K562 (cell line): ENCODE results near the gene PMIS2. TPM values are rescaled to one million over a fixed set of nuclear protein-coding genes. Genes with fewer than 3 reads are reported as not detected.
A peak's percentile ranks its signal among the peaks of the same experiment; 100 is the strongest.

Experiments used
- ASH1L ChIP-seq: fragments of 450-650 bp; IDR thresholded peaks from 2 replicates; pipeline ENCODE4 v1.6.1; 2018; ENCODE audit warnings: borderline replicate concordance, mild to moderate bottlenecking, low read depth; ENCODE audit not compliant: partially characterized antibody
- BCOR ChIP-seq: fragments of 450-650 bp; IDR thresholded peaks from 2 replicates; pipeline ENCODE4 v1.6.1; 2016
- BRF1 ChIP-seq: IDR thresholded peaks from 3 replicates; pipeline ENCODE4 v1.6.1; 2011; ENCODE audit warnings: borderline replicate concordance, mild to moderate bottlenecking; ENCODE audit not compliant: insufficient read length; ENCODE audit errors: extremely low read depth
- CHD4 ChIP-seq: fragments of 200-600 bp; sonication (generic); IDR thresholded peaks from 3 replicates; pipeline ENCODE4 v1.6.1; 2012; ENCODE audit warnings: low read depth, mild to moderate bottlenecking, mixed read lengths, low read length, inconsistent platforms; ENCODE audit not compliant: insufficient read depth, insufficient replicate concordance, poor library complexity, severe bottlenecking
- CREBBP ChIP-seq: IDR thresholded peaks from one replicate; pipeline ENCODE4 v1.6.1; 2012; ENCODE audit warnings: low read depth, mild to moderate bottlenecking, control low read depth, inconsistent platforms, low read length
- E2F3 ChIP-seq: fragments of 250-450 bp; sonication (Bioruptor Pico); IDR thresholded peaks from 2 replicates; pipeline ENCODE4 v1.4.0; 2020; ENCODE audit warnings: mild to moderate bottlenecking
- EP300 ChIP-seq: IDR thresholded peaks from 2 replicates; pipeline ENCODE4 v1.6.1; 2012; ENCODE audit warnings: low read length, improper control_type of control experiment
- ERF ChIP-seq: fragments of 450-650 bp; formaldehyde crosslinking; IDR thresholded peaks from 2 replicates; pipeline ENCODE4 v1.4.0; 2020; ENCODE audit warnings: mild to moderate bottlenecking, mixed read lengths
- EWSR1 ChIP-seq: fragments of 450-650 bp; IDR thresholded peaks from 2 replicates; pipeline ENCODE4 v1.6.1; 2018; ENCODE audit warnings: borderline replicate concordance, mild to moderate bottlenecking, low read depth, moderate library complexity; ENCODE audit not compliant: partially characterized antibody
- HDAC6 ChIP-seq: IDR thresholded peaks from 2 replicates; pipeline ENCODE4 v1.6.1; 2012; ENCODE audit warnings: low read depth, mild to moderate bottlenecking, control low read depth, inconsistent platforms, low read length, moderate library complexity
- ILK ChIP-seq: fragments of 450-650 bp; IDR thresholded peaks from 2 replicates; pipeline ENCODE4 v1.6.1; 2016; ENCODE audit warnings: missing genetic modification characterization, low read depth, mild to moderate bottlenecking, missing compliant biosample characterization, moderate library complexity, borderline replicate concordance
- JUNB ChIP-seq: fragments of 450-650 bp; formaldehyde crosslinking; conservative IDR thresholded peaks from 2 replicates; pipeline ENCODE4 v1.4.0; 2020; ENCODE audit warnings: mild to moderate bottlenecking
- L3MBTL2 ChIP-seq: fragments of 450-650 bp; IDR thresholded peaks from 2 replicates; pipeline ENCODE4 v1.6.1; 2016; ENCODE audit warnings: mild to moderate bottlenecking, moderate library complexity
- MAFG ChIP-seq: fragments of 450-650 bp; conservative IDR thresholded peaks from 2 replicates; pipeline ENCODE4 v1.6.1; 2016; ENCODE audit warnings: missing genetic modification characterization, missing compliant biosample characterization
- MBD2 ChIP-seq: sonication (generic); IDR thresholded peaks from 2 replicates; pipeline ENCODE4 v1.6.1; 2016; ENCODE audit warnings: low read depth, borderline replicate concordance
- MECOM ChIP-seq: fragments of 250-450 bp; sonication (Bioruptor Pico); IDR thresholded peaks from 2 replicates; pipeline ENCODE4 v1.8.0; 2022; ENCODE audit warnings: inconsistent platforms
- NCOA1 ChIP-seq: fragments of 450-650 bp; IDR thresholded peaks from 2 replicates; pipeline ENCODE4 v1.6.1; 2016; ENCODE audit warnings: low read depth
- PHTF2 ChIP-seq: fragments of 250-450 bp; sonication (Bioruptor Pico); IDR thresholded peaks from 2 replicates; pipeline ENCODE4 v1.5.0; 2021; ENCODE audit warnings: mild to moderate bottlenecking
- PTRF ChIP-seq: fragments of 450-650 bp; IDR thresholded peaks from 2 replicates; pipeline ENCODE4 v1.6.1; 2016; ENCODE audit warnings: mild to moderate bottlenecking, missing genetic modification characterization, missing compliant biosample characterization
- SIX5 ChIP-seq, 2 experiments: IDR thresholded peaks; 2 replicates each; pipeline ENCODE4 v1.6.1; 2011; ENCODE audit warnings: low read length in 2 of 2, borderline replicate concordance in 1 of 2, low read depth in 1 of 2, mild to moderate bottlenecking in 1 of 2, moderate library complexity in 1 of 2; ENCODE audit not compliant: insufficient read depth in 1 of 2
- SMAD1 ChIP-seq: fragments of 150-350 bp; IDR thresholded peaks from 2 replicates; pipeline ENCODE4 v1.6.1; 2014; ENCODE audit warnings: low read length, low read depth; ENCODE audit not compliant: partially characterized antibody
- SMARCA5 ChIP-seq: fragments of 450-650 bp; IDR thresholded peaks from 2 replicates; pipeline ENCODE4 v1.6.1; 2016
- TRIM24 ChIP-seq, 2 experiments: fragments of 450-650 bp; IDR thresholded peaks; 2 replicates each; pipeline ENCODE4 v1.6.1; 2016
- TRIM28 ChIP-seq: fragments of 450-650 bp; IDR thresholded peaks from 2 replicates; pipeline ENCODE4 v1.6.1; 2017
- U2AF2 ChIP-seq: fragments of 200-400 bp; formaldehyde crosslinking; optimal IDR thresholded peaks from 2 replicates; pipeline ENCODE3; 2017; ENCODE audit warnings: low read depth, mild to moderate bottlenecking, low read length
- ZBTB7A ChIP-seq: IDR thresholded peaks from 2 replicates; pipeline ENCODE4 v1.6.1; 2011; ENCODE audit warnings: low read depth, mild to moderate bottlenecking, low read length, moderate library complexity, borderline replicate concordance; ENCODE audit not compliant: control insufficient read depth
- ZC3H11A ChIP-seq: IDR thresholded peaks from 2 replicates; pipeline ENCODE4 v1.6.1; 2012; ENCODE audit warnings: low read depth, low read length, improper control_type of control experiment
- ZKSCAN1 ChIP-seq: fragments of 150-350 bp; IDR thresholded peaks from 2 replicates; pipeline ENCODE4 v1.6.1; 2016; ENCODE audit warnings: low read depth, low read length
- ZNF3 ChIP-seq: fragments of 250-450 bp; sonication (Bioruptor Pico); IDR thresholded peaks from 2 replicates; pipeline ENCODE4 v1.5.0; 2021; ENCODE audit warnings: mild to moderate bottlenecking, moderate library complexity
- ZNF384 ChIP-seq: IDR thresholded peaks from 2 replicates; pipeline ENCODE4 v1.6.1; 2012; ENCODE audit warnings: low read depth, low read length, improper control_type of control experiment
- ZNF444 ChIP-seq: fragments of 250-450 bp; sonication (Bioruptor Pico); IDR thresholded peaks from 2 replicates; pipeline ENCODE4 v1.4.0; 2020; ENCODE audit warnings: mild to moderate bottlenecking, moderate library complexity
- polyA plus RNA-seq, 8 experiments: library from polyadenylated mRNA; depleted of rRNA in 4 of 8; stranded (reverse) in 5 of 8; unstranded in 3 of 8; fragments of >200 nt; fragmentation: Nextera tagmentation in 2 of 8; fragmentation: Illumina TruSeq in 1 of 8; extraction: Ambion mirVana in 2 of 8; extraction: Trizol in 1 of 8; gene quantifications; 2 replicates each; pipeline versions ENCODE4 v1.2.1 to v1.2.3, GENCODE V29; 2011 to 2014; ENCODE audit warnings: inconsistent platforms in 1 of 8, missing spikeins in 1 of 8
- total RNA-seq, 7 experiments: library from RNA; depleted of rRNA in 6 of 7; stranded (reverse); fragments of >200 nt in 6 of 7; fragmentation: Illumina TruSeq in 2 of 7; extraction: Trizol in 2 of 7; gene quantifications; 2 replicates each; pipeline versions ENCODE4 v1.2.1 to v1.2.3, GENCODE V29; 2011 to 2021; ENCODE audit warnings: low replicate concordance in 1 of 7
- TF ChIP-seq, protein P1 (sequence below): fragments of 450-650 bp; formaldehyde crosslinking; IDR thresholded peaks from 2 replicates; pipeline ENCODE4 v1.4.0; 2022; ENCODE audit warnings: missing genetic modification characterization

Gene PMIS2
- total and polyA plus RNA-seq, 9 of the 15 experiments (the other 6 are each of a cell fraction or from before 2014, with no cell fraction given): not detected

DNA sequence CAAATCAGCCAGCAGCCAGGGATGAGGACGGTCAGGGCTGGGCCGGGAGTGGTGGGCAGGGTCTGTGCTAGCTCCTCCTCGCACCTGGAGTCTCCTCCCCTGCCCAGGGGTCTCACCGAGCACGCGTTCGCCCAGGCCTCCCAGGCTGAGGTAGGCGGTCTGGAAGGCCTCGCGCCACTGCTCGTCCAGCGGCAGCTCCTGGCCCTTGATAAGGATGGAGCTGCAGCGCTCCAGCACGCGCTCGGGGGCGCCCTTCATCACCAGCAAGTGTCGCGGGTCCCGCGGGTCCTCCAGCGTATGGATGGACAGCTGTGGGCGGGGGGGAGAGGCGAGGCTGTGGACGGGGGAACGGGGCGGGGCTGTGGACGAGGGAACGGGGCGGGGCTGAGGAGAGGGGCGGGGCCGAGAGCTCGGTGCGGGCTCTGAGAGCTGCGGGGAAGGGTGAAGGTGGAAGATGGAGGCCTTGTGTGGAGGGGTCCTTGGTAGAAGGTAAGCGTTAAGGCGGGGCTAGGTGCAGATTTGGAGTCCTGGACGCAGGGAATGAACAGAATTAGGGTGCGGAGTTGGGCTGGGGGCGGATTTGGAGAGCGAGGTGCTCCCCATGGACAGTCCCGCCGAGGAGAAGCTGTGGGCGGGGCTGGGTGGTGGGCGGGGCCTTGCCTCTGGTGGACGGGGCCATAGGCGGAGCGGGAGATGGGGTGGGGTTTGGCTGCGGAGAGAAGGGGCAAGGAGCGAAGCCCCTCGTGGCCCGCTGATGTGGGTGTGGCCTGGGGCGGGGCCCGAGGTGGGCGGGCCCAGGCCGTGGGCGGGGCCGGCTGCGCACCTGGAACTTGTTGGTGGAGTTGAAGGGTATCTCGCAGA lies 28.2 kb upstream of the PMIS2 start (continued):
- TF ChIP-seq MECOM (CRISPR knock-in tag) (no peak), CHD4 (no peak), SMARCA5 (no peak), EP300 (no peak), L3MBTL2 (peak; percentile 92), MAFG (tag) (no peak), SIX5 (IDR thresholded peaks at IDR 0.05; ENCODE audit: borderline replicate concordance in 1 of 2, insufficient read depth in 1 of 2, low read depth in 1 of 2, low read length in 2 of 2) (no peak), ASH1L (no peak), PHTF2 (CRISPR knock-in tag) (no peak), BCOR (no peak), HDAC6 (no peak), ZC3H11A (no peak), CREBBP (no peak), ZKSCAN1 (no peak), SMAD1 (no peak), NCOA1 (no peak), JUNB (CRISPR knock-in tag) (no peak), ZNF3 (no peak), BRF1 (no peak), TRIM28 (no peak), ZNF384 (no peak), EWSR1 (no peak), MBD2 (no peak), ZNF444 (CRISPR knock-in tag) (no peak), E2F3 (CRISPR knock-in tag) (no peak), U2AF2 (no peak), ILK (tag) (no peak), TRIM24 (IDR thresholded peaks at IDR 0.05) (no peak), ERF (no peak), ZBTB7A (peak; percentile 95), PTRF (tag) (no peak)
- TF ChIP-seq, protein P1, sequence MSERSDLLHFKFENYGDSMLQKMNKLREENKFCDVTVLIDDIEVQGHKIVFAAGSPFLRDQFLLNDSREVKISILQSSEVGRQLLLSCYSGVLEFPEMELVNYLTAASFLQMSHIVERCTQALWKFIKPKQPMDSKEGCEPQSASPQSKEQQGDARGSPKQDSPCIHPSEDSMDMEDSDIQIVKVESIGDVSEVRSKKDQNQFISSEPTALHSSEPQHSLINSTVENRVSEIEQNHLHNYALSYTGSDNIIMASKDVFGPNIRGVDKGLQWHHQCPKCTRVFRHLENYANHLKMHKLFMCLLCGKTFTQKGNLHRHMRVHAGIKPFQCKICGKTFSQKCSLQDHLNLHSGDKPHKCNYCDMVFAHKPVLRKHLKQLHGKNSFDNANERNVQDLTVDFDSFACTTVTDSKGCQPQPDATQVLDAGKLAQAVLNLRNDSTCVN (CRISPR knock-in tag): no peak
